ENCODE results near the gene CALD1.
A peak's percentile ranks its signal among the peaks of the same experiment; 100 is the strongest.

The CALD1 gene

GRCh38 chr7:134818613-134819345 lies 39.3 kb downstream of the CALD1 start:
- ATAC-seq: no peak
- TF ChIP-seq ESRRG (CRISPR knock-in tag; IDR thresholded peaks at IDR 0.05) (no peak), ZNF8 (CRISPR knock-in tag; IDR thresholded peaks at IDR 0.05) (no peak), OSR1 (CRISPR knock-in tag; IDR thresholded peaks at IDR 0.05) (no peak), TCF4 (CRISPR knock-in tag; IDR thresholded peaks at IDR 0.05; ENCODE audit: borderline replicate concordance) (no peak), ZC3H10 (CRISPR knock-in tag; IDR thresholded peaks at IDR 0.05) (0 out of 2 replicates have a peak, but pooled peaks have one; percentile 15), TSHZ2 (CRISPR knock-in tag; IDR thresholded peaks at IDR 0.05) (no peak), PATZ1 (CRISPR knock-in tag; IDR thresholded peaks at IDR 0.05; ENCODE audit: borderline replicate concordance) (no peak), RARB (CRISPR knock-in tag; IDR thresholded peaks at IDR 0.05) (no peak), CSDC2 (CRISPR knock-in tag; IDR thresholded peaks at IDR 0.05) (peak; percentile 47; the same call in 1 of the 2 replicates), ISL1 (CRISPR knock-in tag; IDR thresholded peaks at IDR 0.05) (peak; percentile 63; the same call in 1 of the 2 replicates), ZFP3 (CRISPR knock-in tag; IDR thresholded peaks at IDR 0.05) (peak; percentile 52; the same call in 1 of the 2 replicates), TOX (CRISPR knock-in tag; IDR thresholded peaks at IDR 0.05; ENCODE audit: borderline replicate concordance) (no peak), ZFP30 (CRISPR knock-in tag; IDR thresholded peaks at IDR 0.05) (no peak; the same call in 1 of the 2 replicates), SNAI2 (CRISPR knock-in tag; IDR thresholded peaks at IDR 0.05) (peak; percentile 23; the same call in 1 of the 2 replicates), GLIS3 (CRISPR knock-in tag; IDR thresholded peaks at IDR 0.05) (no peak)

- ATAC-seq: no peak
Measured at GRCh38 chr7:134819401-134819800, 40.0 kb downstream of the CALD1 start.

More at GRCh38 chr7:134819401-134819800, 40.0 kb downstream of the CALD1 start:
- no peak for TF ChIP-seq GLIS3 (CRISPR knock-in tag; IDR thresholded peaks at IDR 0.05)
- TF ChIP-seq PATZ1 (CRISPR knock-in tag; IDR thresholded peaks at IDR 0.05; ENCODE audit: borderline replicate concordance): no peak
- TF ChIP-seq RARB (CRISPR knock-in tag; IDR thresholded peaks at IDR 0.05): no peak
- TF ChIP-seq ZNF70 (CRISPR knock-in tag; IDR thresholded peaks at IDR 0.05): no peak
- TF ChIP-seq CSDC2 (CRISPR knock-in tag; IDR thresholded peaks at IDR 0.05): no peak
- TF ChIP-seq ISL1 (CRISPR knock-in tag; IDR thresholded peaks at IDR 0.05): no peak
- TF ChIP-seq TSHZ2 (CRISPR knock-in tag; IDR thresholded peaks at IDR 0.05): no peak

All from SK-N-SH treated with all-trans-retinoic acid at 6 μM for 48 hours (cell line).